GM12892 (cell line): ENCODE results near the gene GOLGA6L1.

Experiments used
- DNase-seq: peaks from one replicate; pipeline ENCODE4 v3.0.0; 2011; ENCODE audit not compliant: insufficient read length
- FAIRE-seq: peaks from 2 replicates; lab custom pipeline; 2011; peaks lifted over from hg19 to GRCh38; lab: Jason Lieb, UNC
- POLR2A ChIP-seq: IDR thresholded peaks from 2 replicates; pipeline ENCODE4 v1.6.1; 2011; ENCODE audit warnings: low read depth, low read length, control low read depth
- TAF1 ChIP-seq: IDR thresholded peaks from 2 replicates; pipeline ENCODE4 v1.6.1; 2011; ENCODE audit warnings: low read depth, mild to moderate bottlenecking, control low read depth, low read length, borderline replicate concordance

GOLGA6L1 gene

DNA sequence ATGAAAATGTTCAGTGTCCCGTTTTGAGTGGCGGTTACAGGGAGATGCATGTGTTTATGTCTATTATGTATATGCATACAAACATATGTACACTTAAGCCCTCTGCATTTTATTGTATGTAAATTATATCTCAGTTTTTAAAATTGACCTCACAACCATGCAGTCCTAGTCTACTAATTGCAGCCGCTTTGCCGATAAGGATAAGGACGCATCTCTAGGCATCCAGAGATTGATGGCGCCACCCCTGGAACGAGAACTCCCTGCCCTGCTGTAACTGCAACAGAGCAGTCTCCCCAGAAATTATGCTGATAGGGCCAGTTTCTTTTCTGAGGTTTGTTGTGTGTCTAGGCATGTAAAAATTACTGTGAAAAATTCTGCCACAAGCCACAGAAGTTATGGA is 56.9 kb downstream of the GOLGA6L1 start:
- no peak for FAIRE-seq
- TF ChIP-seq POLR2A: no peak
- TF ChIP-seq TAF1: no peak
- no peak for DNase-seq
